Fibroblast of lung (primary cell): ENCODE results near the gene SLC27A4. TPM values are rescaled to one million over a fixed set of nuclear protein-coding genes. Genes with fewer than 3 reads are reported as not detected.

ENCODE experiments used
- DNase-seq, 2 donors: peaks; one replicate each; pipeline versions ENCODE4 v3.0.0 to v3.0.0-alpha.2; 2010; ENCODE audit warnings: low read depth in 2 of 2
- H2AFZ ChIP-seq: 2 replicates; pipeline ENCODE4 v1.5.1; 2012; ENCODE audit warnings: low read length, control low read depth, inconsistent platforms
- H3K27ac ChIP-seq: 2 replicates; pipeline ENCODE4 v1.5.1; 2011; ENCODE audit warnings: low read length, control low read depth; ENCODE audit not compliant: insufficient read depth
- H3K27me3 ChIP-seq: 2 replicates; pipeline ENCODE4 v1.5.1; 2011; ENCODE audit warnings: mild to moderate bottlenecking, low read length; ENCODE audit not compliant: control insufficient read depth, insufficient read depth
- H3K36me3 ChIP-seq: 2 replicates; pipeline ENCODE4 v1.5.1; 2011; ENCODE audit warnings: low read length; ENCODE audit not compliant: control insufficient read depth, insufficient read depth
- H3K4me1 ChIP-seq: 2 replicates; pipeline ENCODE4 v1.5.1; 2011; ENCODE audit warnings: low read length; ENCODE audit not compliant: control insufficient read depth, insufficient read depth; ENCODE audit errors: extremely low read depth
- H3K4me2 ChIP-seq: 2 replicates; pipeline ENCODE4 v1.5.1; 2011; ENCODE audit warnings: low read length, control low read depth; ENCODE audit not compliant: insufficient read depth; ENCODE audit errors: extremely low read depth
- H3K4me3 ChIP-seq, 4 experiments: fragments of 200-600 bp in 1 of 4; sonication (generic) in 1 of 4; replicated peaks in 1 of 4; 2 replicates each; pipeline ENCODE4 v1.5.1; 2011 to 2016; ENCODE audit warnings: low read length in 4 of 4, low read depth in 3 of 4, mild to moderate bottlenecking in 3 of 4, control low read depth in 2 of 4, inconsistent platforms in 1 of 4, mixed read lengths in 1 of 4; ENCODE audit not compliant: insufficient read depth in 1 of 4; ENCODE audit errors: control extremely low read depth in 1 of 4
- H3K79me2 ChIP-seq: 2 replicates; pipeline ENCODE4 v1.5.1; 2012; ENCODE audit warnings: mild to moderate bottlenecking, low read length, inconsistent platforms; ENCODE audit not compliant: control insufficient read depth, insufficient read depth
- H3K9ac ChIP-seq: 2 replicates; pipeline ENCODE4 v1.5.1; 2011; ENCODE audit warnings: mild to moderate bottlenecking, low read length, control low read depth; ENCODE audit not compliant: insufficient read depth
- H3K9me3 ChIP-seq: 2 replicates; pipeline ENCODE4 v1.5.1; 2012; ENCODE audit warnings: low read depth, low read length; ENCODE audit not compliant: control insufficient read depth, insufficient read depth
- H4K20me1 ChIP-seq: 2 replicates; pipeline ENCODE4 v1.5.1; 2011; ENCODE audit warnings: low read length; ENCODE audit not compliant: control insufficient read depth, insufficient read depth; ENCODE audit errors: extremely low read depth
- CTCF ChIP-seq, 2 donors: IDR thresholded peaks in 1 of 2; conservative IDR thresholded peaks in 1 of 2; 1 replicate in 1 of 2; 2 replicates in 1 of 2; pipeline ENCODE4 v1.5.1; 2011 to 2012; ENCODE audit warnings: low read length in 2 of 2, control low read depth in 1 of 2, inconsistent platforms in 1 of 2, low read depth in 1 of 2, mild to moderate bottlenecking in 1 of 2
- EZH2 ChIP-seq: IDR thresholded peaks from 2 replicates; pipeline ENCODE4 v1.5.1; 2012; ENCODE audit warnings: low read length, control low read depth, mild to moderate bottlenecking; ENCODE audit errors: missing control alignments
- polyA plus RNA-seq, 2 donors: library from polyadenylated mRNA; depleted of rRNA in 1 of 2; stranded (reverse) in 1 of 2; unstranded in 1 of 2; fragments of >200 nt; gene quantifications; 2 replicates each; pipeline ENCODE4 v1.2.1, GENCODE V29; 2011 to 2012; ENCODE audit warnings: missing spikeins in 1 of 2
- total RNA-seq: library from RNA; depleted of rRNA; stranded (reverse); fragments of >200 nt; gene quantifications from 2 replicates; pipeline ENCODE4 v1.2.1, GENCODE V29; 2014

SLC27A4 gene
- total and polyA plus RNA-seq, 2 donors (not counting 1 experiment from before 2014, with no cell fraction given), result 10.3 to 11.7 TPM

GRCh38 chr9:128294142-128294541 lies 46.2 kb upstream of the SLC27A4 start:
- Histone ChIP-seq H3K9me3 (no peaks in the 10 kb centered on the region), H2AFZ (no peak overlapping the region), H3K4me1 (peaks cover 6% of the 10 kb centered on the region), H3K4me2 (no peak overlapping the region), H3K79me2 (no peaks in the 10 kb centered on the region), H4K20me1 (no peaks in the 10 kb centered on the region), H3K9ac (no peak overlapping the region), H3K27me3 (no peaks in the 10 kb centered on the region), H3K4me3 (no peak overlapping the region), H3K27ac (no peak overlapping the region), H3K36me3 (no peaks in the 10 kb centered on the region)
- DNase-seq, result no peak
- TF ChIP-seq CTCF (conservative IDR thresholded peaks at IDR 0.05 in 1 of 2, IDR thresholded peaks at IDR 0.05 in 1 of 2; ENCODE audit: low read depth in 1 of 2, low read length in 2 of 2), result no peak
- TF ChIP-seq EZH2, result no peak

GRCh38 chr9:128296340-128297220 lies 43.7 kb upstream of the SLC27A4 start:
- no peak for TF ChIP-seq EZH2
- TF ChIP-seq CTCF (conservative IDR thresholded peaks at IDR 0.05 in 1 of 2, IDR thresholded peaks at IDR 0.05 in 1 of 2; ENCODE audit: low read depth in 1 of 2, low read length in 2 of 2), result no peak
- H3K4me3 ChIP-seq, result no peak overlapping the region
- H3K4me2 ChIP-seq, result no peak overlapping the region
- no peaks in the 10 kb centered on the region for H4K20me1 ChIP-seq
- DNase-seq, result peak in 1 of 2 donors; percentile 11
- H3K9me3 ChIP-seq, result no peaks in the 10 kb centered on the region
- no peak overlapping the region for H3K27ac ChIP-seq
- no peaks in the 10 kb centered on the region for H3K27me3 ChIP-seq
- H3K79me2 ChIP-seq, result no peaks in the 10 kb centered on the region
- H2AFZ ChIP-seq, result no peak overlapping the region
- H3K9ac ChIP-seq, result no peak overlapping the region
- peaks cover 6% of the 10 kb centered on the region for H3K4me1 ChIP-seq
- H3K36me3 ChIP-seq, result no peaks in the 10 kb centered on the region

GRCh38 chr9:128297221-128297773 lies 43.0 kb upstream of the SLC27A4 start:
- no peaks in the 10 kb centered on the region for H3K36me3 ChIP-seq
- no peak overlapping the region for H3K4me3 ChIP-seq
- no peak overlapping the region for H3K27ac ChIP-seq
- TF ChIP-seq EZH2 (no peak), CTCF (conservative IDR thresholded peaks at IDR 0.05 in 1 of 2, IDR thresholded peaks at IDR 0.05 in 1 of 2; ENCODE audit: low read depth in 1 of 2, low read length in 2 of 2) (no peak)
- H2AFZ ChIP-seq, result no peak overlapping the region
- H3K27me3 ChIP-seq, result no peaks in the 10 kb centered on the region
- H3K9ac ChIP-seq, result no peak overlapping the region
- H3K4me1 ChIP-seq, result peaks cover 6% of the 10 kb centered on the region
- H3K4me2 ChIP-seq, result no peak overlapping the region
- no peaks in the 10 kb centered on the region for H3K9me3 ChIP-seq
- no peaks in the 10 kb centered on the region for H3K79me2 ChIP-seq
- DNase-seq, result no peak
- H4K20me1 ChIP-seq, result no peaks in the 10 kb centered on the region
